Measurements from ENCODE around the gene PPIL4. TPM values are rescaled to one million over a fixed set of nuclear protein-coding genes. Genes with fewer than 3 reads are reported as not detected.

Gene PPIL4
- total and polyA plus RNA-seq, 10 of the 15 experiments (the other 5 are each of a cell fraction or from before 2014, with no cell fraction given), result 8.0 to 28.4 (median 24.3) TPM

DNA sequence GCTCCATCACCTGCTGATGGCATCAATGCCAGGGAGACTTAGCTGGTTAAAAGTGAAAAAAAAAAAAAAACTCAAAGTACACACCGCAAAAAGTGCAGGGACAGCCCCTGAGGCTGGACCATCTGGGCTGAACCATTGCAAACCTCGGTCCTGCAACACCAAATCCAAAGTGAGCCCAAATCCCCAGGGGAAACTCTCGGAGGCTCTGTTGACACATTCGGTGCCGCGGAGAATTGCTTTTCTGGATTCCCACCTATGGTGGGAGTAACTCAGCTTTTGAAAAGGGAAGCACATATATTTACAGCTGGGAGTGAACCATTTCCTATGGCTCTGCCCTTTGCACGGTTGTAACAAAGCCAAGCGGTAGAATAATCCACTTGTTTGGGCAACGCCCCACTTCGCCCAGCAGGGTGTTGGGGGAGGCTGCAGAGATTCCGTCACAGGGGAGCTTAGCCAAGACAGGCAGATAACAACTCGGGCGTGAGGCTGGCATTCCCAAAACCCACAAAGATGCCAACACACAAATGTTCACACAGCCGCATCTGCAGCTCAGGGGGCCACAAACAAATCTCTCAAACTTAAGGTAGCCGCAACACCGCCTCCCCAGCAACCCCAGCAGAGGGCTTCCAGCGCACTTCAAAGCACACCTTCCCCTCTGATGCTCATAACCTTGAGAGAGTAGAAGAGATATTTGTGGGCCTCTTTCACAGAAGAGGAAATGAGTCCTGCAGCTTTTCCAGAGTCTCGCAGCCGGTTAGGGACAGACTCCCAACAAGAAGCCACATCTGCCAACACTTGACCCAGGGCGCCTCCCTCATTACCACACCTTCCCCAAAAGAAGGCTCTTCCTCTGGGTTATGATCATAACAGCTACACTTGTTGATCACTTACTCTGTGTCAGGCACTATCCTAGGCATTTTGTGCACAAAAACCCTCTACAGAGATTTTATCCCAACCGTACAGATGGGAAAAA is 72.5 kb downstream of the PPIL4 start (continued):
- TF ChIP-seq NFYB (IDR thresholded peaks at IDR 0.05; ENCODE audit: insufficient read depth, low read depth, low read length), result no peak
- TF ChIP-seq MAX (IDR thresholded peaks at IDR 0.05; ENCODE audit: low read depth, low read length), result peak; percentile 22; the same call in 1 of the 2 replicates
- no peak; the same call in 1 of the 2 replicates for TF ChIP-seq SMC3 (IDR thresholded peaks at IDR 0.05; ENCODE audit: borderline replicate concordance, low read length)
- no peak for TF ChIP-seq FOS (IDR thresholded peaks at IDR 0.05; ENCODE audit: borderline replicate concordance, extremely low read depth, insufficient read length)
- no peak for TF ChIP-seq CHD4 (IDR thresholded peaks at IDR 0.05)
- no peak for TF ChIP-seq SUZ12 (IDR thresholded peaks at IDR 0.05; ENCODE audit: unreplicated experiment)
- TF ChIP-seq ZNF384 (IDR thresholded peaks at IDR 0.05; ENCODE audit: borderline replicate concordance, low read depth, low read length), result peak; percentile 80
- TF ChIP-seq PAX5 (IDR thresholded peaks at IDR 0.05; ENCODE audit: borderline replicate concordance, low read depth, low read length), result no peak
- TF ChIP-seq, protein P1, sequence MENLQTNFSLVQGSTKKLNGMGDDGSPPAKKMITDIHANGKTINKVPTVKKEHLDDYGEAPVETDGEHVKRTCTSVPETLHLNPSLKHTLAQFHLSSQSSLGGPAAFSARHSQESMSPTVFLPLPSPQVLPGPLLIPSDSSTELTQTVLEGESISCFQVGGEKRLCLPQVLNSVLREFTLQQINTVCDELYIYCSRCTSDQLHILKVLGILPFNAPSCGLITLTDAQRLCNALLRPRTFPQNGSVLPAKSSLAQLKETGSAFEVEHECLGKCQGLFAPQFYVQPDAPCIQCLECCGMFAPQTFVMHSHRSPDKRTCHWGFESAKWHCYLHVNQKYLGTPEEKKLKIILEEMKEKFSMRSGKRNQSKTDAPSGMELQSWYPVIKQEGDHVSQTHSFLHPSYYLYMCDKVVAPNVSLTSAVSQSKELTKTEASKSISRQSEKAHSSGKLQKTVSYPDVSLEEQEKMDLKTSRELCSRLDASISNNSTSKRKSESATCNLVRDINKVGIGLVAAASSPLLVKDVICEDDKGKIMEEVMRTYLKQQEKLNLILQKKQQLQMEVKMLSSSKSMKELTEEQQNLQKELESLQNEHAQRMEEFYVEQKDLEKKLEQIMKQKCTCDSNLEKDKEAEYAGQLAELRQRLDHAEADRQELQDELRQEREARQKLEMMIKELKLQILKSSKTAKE (IDR thresholded peaks at IDR 0.05; ENCODE audit: low read depth, poor library complexity, severe bottlenecking), result peak; percentile 70
- peak; percentile 8; the same call in 1 of the 2 replicates for TF ChIP-seq BCL11A (IDR thresholded peaks at IDR 0.05; ENCODE audit: low read depth, low read length)
- TF ChIP-seq, protein P2, sequence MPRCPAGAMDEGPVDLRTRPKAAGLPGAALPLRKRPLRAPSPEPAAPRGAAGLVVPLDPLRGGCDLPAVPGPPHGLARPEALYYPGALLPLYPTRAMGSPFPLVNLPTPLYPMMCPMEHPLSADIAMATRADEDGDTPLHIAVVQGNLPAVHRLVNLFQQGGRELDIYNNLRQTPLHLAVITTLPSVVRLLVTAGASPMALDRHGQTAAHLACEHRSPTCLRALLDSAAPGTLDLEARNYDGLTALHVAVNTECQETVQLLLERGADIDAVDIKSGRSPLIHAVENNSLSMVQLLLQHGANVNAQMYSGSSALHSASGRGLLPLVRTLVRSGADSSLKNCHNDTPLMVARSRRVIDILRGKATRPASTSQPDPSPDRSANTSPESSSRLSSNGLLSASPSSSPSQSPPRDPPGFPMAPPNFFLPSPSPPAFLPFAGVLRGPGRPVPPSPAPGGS (IDR thresholded peaks at IDR 0.05; ENCODE audit: borderline replicate concordance, insufficient read depth, low read depth, low read length, poor library complexity, severe bottlenecking), result peak; percentile 50
- no peak for TF ChIP-seq CBX5 (IDR thresholded peaks at IDR 0.05; ENCODE audit: low read depth)
- TF ChIP-seq JUND (IDR thresholded peaks at IDR 0.05; ENCODE audit: low read depth, low read length), result peak; percentile 19; the same call in 1 of the 2 replicates
- TF ChIP-seq, protein P3, sequence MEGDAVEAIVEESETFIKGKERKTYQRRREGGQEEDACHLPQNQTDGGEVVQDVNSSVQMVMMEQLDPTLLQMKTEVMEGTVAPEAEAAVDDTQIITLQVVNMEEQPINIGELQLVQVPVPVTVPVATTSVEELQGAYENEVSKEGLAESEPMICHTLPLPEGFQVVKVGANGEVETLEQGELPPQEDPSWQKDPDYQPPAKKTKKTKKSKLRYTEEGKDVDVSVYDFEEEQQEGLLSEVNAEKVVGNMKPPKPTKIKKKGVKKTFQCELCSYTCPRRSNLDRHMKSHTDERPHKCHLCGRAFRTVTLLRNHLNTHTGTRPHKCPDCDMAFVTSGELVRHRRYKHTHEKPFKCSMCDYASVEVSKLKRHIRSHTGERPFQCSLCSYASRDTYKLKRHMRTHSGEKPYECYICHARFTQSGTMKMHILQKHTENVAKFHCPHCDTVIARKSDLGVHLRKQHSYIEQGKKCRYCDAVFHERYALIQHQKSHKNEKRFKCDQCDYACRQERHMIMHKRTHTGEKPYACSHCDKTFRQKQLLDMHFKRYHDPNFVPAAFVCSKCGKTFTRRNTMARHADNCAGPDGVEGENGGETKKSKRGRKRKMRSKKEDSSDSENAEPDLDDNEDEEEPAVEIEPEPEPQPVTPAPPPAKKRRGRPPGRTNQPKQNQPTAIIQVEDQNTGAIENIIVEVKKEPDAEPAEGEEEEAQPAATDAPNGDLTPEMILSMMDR (IDR thresholded peaks at IDR 0.05 in 2 of 3, conservative IDR thresholded peaks at IDR 0.05 in 1 of 3; ENCODE audit: control insufficient read depth in 2 of 3, extremely low read depth in 1 of 3, insufficient read depth in 1 of 3, low read depth in 3 of 3, low read length in 3 of 3), result peak in 2 of 3 experiments; percentile 12 to 27; a peak in 1 of 6 replicates
- TF ChIP-seq IKZF2 (IDR thresholded peaks at IDR 0.05), result peak; percentile 37 to 45; a peak in 3 of 4 replicates
- no peak for TF ChIP-seq RB1 (IDR thresholded peaks at IDR 0.05; ENCODE audit: borderline replicate concordance)
- TF ChIP-seq, protein P4, sequence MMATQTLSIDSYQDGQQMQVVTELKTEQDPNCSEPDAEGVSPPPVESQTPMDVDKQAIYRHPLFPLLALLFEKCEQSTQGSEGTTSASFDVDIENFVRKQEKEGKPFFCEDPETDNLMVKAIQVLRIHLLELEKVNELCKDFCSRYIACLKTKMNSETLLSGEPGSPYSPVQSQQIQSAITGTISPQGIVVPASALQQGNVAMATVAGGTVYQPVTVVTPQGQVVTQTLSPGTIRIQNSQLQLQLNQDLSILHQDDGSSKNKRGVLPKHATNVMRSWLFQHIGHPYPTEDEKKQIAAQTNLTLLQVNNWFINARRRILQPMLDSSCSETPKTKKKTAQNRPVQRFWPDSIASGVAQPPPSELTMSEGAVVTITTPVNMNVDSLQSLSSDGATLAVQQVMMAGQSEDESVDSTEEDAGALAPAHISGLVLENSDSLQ (IDR thresholded peaks at IDR 0.05), result no peak
- no peak for TF ChIP-seq EP300 (IDR thresholded peaks at IDR 0.05; ENCODE audit: borderline replicate concordance in 1 of 2, control insufficient read depth in 1 of 2, low read depth in 2 of 2, low read length in 2 of 2)
- no peak for TF ChIP-seq ELK1 (IDR thresholded peaks at IDR 0.05; ENCODE audit: low read depth, low read length)
